Measurements from ENCODE around the gene RFPL2.

RFPL2 gene

DNA sequence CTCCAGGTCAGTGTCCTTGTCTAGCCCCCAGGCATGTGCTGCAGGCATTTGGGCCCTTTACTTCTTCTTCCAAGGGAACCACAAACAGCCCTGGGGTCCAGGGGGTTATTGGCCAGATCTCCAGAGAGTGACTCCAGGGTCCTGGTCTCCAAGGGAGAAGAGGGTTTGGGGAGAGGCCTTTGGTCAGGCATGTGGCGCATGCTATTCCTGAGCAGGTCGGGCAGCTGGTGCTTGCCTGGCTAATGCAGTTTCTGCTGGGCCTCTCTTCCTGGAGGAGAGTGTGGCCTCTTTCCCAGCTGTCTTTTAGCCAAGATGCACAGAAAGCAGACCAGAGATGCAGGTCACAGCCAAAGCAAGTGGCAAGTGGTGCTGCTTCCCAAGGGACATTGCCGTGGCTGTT is 3.8 kb upstream of the RFPL2 start:
- Histone ChIP-seq H3K9me3 (no peaks in the 10 kb centered on the region), H3K27me3 (peaks cover 13% of the 10 kb centered on the region), H3K36me3 (no peaks in the 10 kb centered on the region), H3K4me3 (ENCODE audit: low read depth, low read length) (no peak overlapping the region), H3K4me1 (no peaks in the 10 kb centered on the region)
- DNase-seq = no peak
- TF ChIP-seq, protein P1, sequence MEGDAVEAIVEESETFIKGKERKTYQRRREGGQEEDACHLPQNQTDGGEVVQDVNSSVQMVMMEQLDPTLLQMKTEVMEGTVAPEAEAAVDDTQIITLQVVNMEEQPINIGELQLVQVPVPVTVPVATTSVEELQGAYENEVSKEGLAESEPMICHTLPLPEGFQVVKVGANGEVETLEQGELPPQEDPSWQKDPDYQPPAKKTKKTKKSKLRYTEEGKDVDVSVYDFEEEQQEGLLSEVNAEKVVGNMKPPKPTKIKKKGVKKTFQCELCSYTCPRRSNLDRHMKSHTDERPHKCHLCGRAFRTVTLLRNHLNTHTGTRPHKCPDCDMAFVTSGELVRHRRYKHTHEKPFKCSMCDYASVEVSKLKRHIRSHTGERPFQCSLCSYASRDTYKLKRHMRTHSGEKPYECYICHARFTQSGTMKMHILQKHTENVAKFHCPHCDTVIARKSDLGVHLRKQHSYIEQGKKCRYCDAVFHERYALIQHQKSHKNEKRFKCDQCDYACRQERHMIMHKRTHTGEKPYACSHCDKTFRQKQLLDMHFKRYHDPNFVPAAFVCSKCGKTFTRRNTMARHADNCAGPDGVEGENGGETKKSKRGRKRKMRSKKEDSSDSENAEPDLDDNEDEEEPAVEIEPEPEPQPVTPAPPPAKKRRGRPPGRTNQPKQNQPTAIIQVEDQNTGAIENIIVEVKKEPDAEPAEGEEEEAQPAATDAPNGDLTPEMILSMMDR (IDR thresholded peaks at IDR 0.05; ENCODE audit: low read depth, low read length) = no peak

DNA sequence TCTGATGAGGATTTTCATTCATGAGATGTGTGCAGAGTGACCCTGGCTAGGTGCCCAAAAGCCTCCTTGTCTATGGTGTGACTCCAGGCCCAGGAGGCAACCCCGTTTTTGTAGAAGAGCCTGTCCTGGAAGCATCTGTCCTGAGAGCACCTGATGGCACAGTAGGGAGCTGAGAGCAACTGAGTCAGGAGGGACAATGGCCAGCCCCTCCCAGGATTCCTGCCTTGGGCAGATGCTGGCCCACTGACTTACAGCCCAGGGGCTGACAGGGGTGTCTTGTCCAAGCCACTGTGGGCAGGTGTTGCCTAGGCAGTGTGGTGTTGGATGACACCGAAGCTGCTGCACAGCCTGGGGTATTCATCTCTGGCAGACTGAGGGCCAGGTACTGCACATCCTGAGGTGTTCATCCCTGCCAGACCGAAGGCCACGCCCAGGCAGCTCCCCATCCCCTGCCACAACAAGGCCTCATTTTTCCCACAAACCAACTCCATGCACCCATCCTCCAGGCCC is 3.2 kb upstream of the RFPL2 start:
- no peaks in the 10 kb centered on the region for H3K4me1 ChIP-seq
- H3K4me3 ChIP-seq (ENCODE audit: low read depth, low read length) = no peak overlapping the region
- H3K27me3 ChIP-seq = peaks cover 20% of the 10 kb centered on the region
- no peaks in the 10 kb centered on the region for H3K9me3 ChIP-seq
- H3K36me3 ChIP-seq = no peaks in the 10 kb centered on the region
- TF ChIP-seq, protein P1 (IDR thresholded peaks at IDR 0.05; ENCODE audit: low read depth, low read length) = no peak
- DNase-seq = no peak

DNA sequence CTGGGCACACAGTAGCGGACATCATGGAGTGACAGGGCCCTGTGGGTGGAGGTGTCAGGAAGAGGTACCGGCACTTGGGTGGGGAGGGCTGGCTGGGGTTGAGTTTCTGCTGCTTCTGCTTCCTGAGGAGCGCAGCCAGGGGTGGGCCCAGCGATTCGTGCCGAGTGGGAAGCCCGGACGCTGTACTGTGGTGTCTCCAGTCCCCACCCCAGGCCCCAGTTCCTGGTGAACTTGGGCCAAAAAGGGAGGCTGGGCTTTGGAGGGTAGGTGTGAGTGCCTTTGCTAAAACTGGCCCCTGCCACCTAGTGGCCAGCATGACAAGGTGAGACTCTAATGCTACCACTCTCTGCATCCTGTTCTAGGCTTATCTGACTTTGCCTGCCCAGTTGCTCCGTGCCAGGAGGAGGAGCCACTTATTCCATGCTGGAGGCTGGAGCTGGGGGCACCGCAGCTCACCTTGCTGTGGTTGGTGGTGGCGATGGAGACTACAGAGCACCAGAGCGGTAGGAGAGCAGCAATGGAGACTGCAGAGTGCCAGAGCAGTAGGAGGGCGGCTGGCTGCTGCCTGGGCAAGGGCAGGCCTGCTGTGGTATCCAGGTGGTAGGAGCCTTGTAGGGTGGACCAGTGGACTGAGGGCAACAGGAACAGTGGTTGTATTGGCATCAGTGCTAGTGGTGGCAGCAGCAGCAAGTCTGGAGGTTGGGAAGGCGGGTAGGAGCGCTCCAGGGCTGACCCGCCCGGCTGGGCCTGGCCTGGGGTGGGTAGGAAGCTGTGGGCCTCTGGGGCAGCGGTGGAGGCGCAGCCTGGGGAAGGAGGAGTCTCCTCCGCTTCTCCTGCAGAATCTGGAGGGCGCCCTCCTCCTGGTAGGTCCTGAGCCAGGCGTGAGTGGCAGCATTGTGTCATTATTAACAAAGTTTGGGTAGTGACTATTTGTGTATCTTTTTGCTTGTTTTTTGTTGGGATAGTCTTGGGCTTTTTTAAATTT is 2.2 kb upstream of the RFPL2 start:
- Histone ChIP-seq H3K36me3 (no peaks in the 10 kb centered on the region), H3K4me3 (ENCODE audit: low read depth, low read length) (no peak overlapping the region), H3K27me3 (peaks cover 29% of the 10 kb centered on the region), H3K9me3 (no peaks in the 10 kb centered on the region), H3K4me1 (no peaks in the 10 kb centered on the region)
- no peak for DNase-seq
- TF ChIP-seq, protein P1 (IDR thresholded peaks at IDR 0.05; ENCODE audit: low read depth, low read length) = peak; percentile 74

DNA sequence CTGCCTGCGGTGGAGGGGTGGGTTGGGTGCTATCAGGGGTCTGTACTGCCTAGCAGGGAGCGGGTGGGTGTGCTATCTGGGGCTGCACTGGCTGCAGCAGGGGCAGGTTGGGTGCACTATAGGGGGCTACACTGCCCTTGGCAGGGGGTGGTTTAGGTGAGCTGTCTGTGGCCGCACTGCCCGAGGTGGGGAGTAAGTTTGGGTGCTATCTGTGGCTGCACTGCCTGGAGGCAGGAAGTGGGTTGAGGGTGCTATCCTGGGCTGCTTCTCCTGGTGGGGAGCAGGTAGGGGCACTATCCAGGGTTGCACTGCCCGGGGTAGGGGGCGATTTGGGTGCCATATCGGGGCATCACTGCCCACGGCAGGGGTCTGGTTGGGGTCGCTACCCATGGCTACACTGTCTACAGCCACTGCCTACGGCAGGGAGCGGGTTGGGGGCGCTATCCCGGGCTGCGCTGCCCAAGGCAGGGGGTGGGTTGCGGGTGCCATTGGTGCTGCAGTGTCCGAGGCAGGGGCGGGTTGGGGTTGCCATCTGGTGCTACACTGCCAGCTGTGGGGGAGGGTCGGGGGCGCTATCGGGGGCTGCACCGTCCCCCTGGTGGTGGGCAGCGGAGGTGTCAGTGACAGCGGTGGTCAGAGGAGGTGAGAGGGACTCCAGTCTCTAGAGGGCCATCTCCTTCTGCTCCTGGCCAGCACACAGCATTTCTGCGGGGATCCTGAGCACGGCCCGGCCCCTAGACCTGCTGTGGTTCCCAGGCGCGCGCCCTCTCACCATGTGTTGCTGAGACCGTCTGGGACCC is 1.3 kb upstream of the RFPL2 start:
- DNase-seq = no peak
- H3K4me1 ChIP-seq = no peaks in the 10 kb centered on the region
- no peaks in the 10 kb centered on the region for H3K36me3 ChIP-seq
- TF ChIP-seq, protein P1 (IDR thresholded peaks at IDR 0.05; ENCODE audit: low read depth, low read length) = no peak
- H3K9me3 ChIP-seq = no peaks in the 10 kb centered on the region
- peaks cover 33% of the 10 kb centered on the region for H3K27me3 ChIP-seq
- H3K4me3 ChIP-seq (ENCODE audit: low read depth, low read length) = no peak overlapping the region

DNA sequence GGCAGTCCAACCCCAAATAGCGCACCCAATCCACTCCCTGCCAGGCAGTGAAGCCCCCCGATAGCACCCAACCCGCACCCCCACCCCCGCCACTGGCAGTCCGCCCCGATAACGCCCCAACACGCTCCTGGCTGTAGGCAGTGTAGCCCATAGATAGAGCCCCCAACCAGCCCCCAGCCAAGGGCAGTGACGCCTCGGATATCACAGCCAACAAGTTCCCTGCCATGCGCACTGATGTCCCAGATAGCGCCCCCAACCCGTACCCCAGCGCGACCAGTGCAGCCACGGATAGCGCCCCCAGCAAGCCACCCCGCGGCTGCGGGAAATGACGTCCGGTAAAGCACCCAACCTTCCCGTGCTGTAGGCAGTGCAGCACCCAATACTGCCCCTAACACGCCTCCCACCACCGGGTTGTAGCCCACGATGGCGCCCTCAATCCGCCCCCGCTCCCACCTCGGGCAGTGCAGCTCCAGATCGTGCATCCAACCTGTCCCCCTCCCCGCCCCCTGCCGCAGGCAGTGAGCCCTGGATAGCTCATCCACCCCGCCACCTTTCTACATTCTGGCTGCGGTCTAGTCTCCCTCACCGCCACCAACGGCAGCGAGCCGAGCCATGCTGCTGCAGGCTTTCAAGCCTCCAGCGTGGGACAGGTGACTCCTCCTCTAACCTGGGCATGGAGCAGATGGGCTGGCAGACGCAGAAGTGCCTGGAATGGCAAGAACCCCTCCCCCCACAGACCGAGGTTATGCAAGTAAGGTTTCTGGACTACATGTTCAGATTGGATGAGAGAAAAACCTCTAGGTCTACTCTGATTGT is 625 bp downstream of the RFPL2 start:
- no peak for DNase-seq
- no peaks in the 10 kb centered on the region for H3K9me3 ChIP-seq
- peaks cover 33% of the 10 kb centered on the region for H3K27me3 ChIP-seq
- no peaks in the 10 kb centered on the region for H3K4me1 ChIP-seq
- TF ChIP-seq, protein P1 (IDR thresholded peaks at IDR 0.05; ENCODE audit: low read depth, low read length) = no peak
- peak overlapping the region; percentile 63 for H3K4me3 ChIP-seq (ENCODE audit: low read depth, low read length)
- H3K36me3 ChIP-seq = no peaks in the 10 kb centered on the region

Measured in BE2C (cell line).